DOHH2 (cell line): ENCODE data around the gene PAPSS2.

Source experiments
- EZH2phosphoT487 ChIP-seq: fragments of 200-600 bp; sonication (generic); IDR thresholded peaks from 2 replicates; pipeline ENCODE4 v1.6.1; 2017; ENCODE audit warnings: borderline replicate concordance, mild to moderate bottlenecking, antibody characterized with exemption, low read length, moderate library complexity, mixed read lengths
- TF ChIP-seq, protein P1 (sequence below): fragments of 200-600 bp; sonication (generic); IDR thresholded peaks from one replicate; pipeline ENCODE4 v1.5.1; 2014; ENCODE audit warnings: antibody characterized with exemption, mild to moderate bottlenecking, low read depth, low read length; ENCODE audit not compliant: poor library complexity, severe bottlenecking

DNA sequence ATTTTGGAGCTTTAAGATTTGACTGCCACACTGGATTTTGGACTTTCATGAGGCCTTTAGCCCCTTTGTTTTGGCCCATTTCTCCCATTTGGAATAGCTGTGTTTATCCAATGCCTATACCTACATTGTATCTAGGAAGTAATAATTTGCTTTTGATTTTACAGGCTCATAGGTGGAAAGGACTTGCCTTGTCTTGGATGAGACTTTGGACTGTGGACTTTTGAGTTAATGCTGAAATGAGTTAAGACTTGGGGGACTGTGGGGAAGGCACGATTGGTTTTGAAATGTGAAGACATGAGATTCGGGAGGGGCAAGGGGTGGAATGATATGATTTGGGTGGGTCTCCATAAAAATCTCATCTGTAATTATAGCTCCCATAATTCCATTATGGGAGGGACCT, 47.6 kb upstream of the PAPSS2 start:
- TF ChIP-seq, protein P1, sequence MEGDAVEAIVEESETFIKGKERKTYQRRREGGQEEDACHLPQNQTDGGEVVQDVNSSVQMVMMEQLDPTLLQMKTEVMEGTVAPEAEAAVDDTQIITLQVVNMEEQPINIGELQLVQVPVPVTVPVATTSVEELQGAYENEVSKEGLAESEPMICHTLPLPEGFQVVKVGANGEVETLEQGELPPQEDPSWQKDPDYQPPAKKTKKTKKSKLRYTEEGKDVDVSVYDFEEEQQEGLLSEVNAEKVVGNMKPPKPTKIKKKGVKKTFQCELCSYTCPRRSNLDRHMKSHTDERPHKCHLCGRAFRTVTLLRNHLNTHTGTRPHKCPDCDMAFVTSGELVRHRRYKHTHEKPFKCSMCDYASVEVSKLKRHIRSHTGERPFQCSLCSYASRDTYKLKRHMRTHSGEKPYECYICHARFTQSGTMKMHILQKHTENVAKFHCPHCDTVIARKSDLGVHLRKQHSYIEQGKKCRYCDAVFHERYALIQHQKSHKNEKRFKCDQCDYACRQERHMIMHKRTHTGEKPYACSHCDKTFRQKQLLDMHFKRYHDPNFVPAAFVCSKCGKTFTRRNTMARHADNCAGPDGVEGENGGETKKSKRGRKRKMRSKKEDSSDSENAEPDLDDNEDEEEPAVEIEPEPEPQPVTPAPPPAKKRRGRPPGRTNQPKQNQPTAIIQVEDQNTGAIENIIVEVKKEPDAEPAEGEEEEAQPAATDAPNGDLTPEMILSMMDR = no peak
- no peak for TF ChIP-seq EZH2phosphoT487
